GM19397 (cell line): Measurements from ENCODE around the gene PABPN1L.
"Not testable (repeated sequence)": the region's sequence is repeated elsewhere in the genome, so short reads cannot be mapped to it uniquely, and the experiment has no call there.

Experiments
- ATAC-seq: cut with Tn5 transposase; IDR thresholded peaks from one replicate; pipeline ENCODE4 v1.9.1; 2021; ENCODE audit warnings: mild to moderate bottlenecking, moderate library complexity; ENCODE audit not compliant: unreplicated experiment

The PABPN1L gene

DNA sequence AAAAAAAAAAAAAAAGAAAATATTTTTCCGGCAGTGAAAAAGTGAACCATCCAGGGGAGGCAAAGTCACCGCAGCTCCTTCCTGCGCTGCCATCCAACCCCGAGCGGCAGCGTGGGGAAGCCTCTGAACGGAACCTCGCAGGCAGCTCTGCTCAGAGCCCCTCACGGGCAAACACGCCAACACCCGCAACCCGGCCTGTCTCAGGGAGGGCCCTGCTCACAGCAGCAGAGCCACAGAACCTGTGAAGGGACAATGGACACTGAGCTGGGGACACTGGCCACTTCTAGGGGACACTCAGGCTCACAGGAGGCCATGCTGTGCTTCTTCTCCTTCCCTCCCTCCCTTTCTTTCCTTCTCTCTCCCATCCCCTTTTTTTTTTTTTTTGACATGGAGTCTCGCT, 33.4 kb downstream of the PABPN1L start:
- no peak for ATAC-seq

- no peak for ATAC-seq
These were observed 34.6 kb downstream of the PABPN1L start for GRCh38 chr16:88831838-88832237.

DNA sequence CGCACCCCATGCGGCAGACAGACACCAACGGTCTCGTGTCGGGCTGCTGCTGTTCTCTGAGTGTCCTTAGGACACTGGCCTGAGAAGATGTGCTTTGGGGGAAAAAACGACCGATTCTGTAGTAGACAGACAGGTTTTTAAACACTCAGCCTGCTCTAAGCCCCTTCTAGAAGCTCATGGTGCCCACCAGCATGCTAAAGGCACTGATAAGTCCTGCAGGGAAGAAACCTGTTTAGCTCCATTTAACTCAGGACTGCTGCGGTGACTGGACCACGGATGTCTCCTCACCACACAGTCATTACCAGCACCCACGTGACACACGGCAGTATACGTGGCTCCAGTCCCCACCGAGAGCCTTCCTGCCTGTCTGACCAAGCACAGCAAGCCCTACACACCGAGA, 35.7 kb downstream of the PABPN1L start:
- ATAC-seq, result no peak

- ATAC-seq, result no peak
These were observed 36.2 kb downstream of the PABPN1L start for GRCh38 chr16:88830258-88830657.

- no peak for ATAC-seq
These were observed 37.7 kb downstream of the PABPN1L start for GRCh38 chr16:88828711-88829110.

DNA sequence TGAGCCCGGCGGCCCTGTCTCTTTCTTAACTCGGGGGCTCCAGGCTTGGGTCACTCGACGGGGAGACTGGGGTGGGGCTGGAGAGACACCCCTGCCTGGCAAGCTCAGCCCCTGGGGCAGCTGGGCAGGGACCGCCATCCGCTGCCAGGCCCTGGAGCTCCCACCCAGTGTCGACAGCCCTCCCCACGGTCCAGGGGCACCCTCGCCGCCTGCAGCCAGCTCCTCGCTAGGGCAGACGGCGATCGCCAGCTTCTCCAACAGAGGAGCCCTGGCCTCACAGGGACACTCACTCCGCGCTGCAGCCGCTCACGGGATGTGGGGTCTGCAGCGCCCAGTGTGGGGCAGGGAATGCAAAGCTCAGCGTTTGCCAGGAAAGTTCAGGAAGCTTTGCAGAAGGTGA, 38.7 kb downstream of the PABPN1L start:
- no peak for ATAC-seq

DNA sequence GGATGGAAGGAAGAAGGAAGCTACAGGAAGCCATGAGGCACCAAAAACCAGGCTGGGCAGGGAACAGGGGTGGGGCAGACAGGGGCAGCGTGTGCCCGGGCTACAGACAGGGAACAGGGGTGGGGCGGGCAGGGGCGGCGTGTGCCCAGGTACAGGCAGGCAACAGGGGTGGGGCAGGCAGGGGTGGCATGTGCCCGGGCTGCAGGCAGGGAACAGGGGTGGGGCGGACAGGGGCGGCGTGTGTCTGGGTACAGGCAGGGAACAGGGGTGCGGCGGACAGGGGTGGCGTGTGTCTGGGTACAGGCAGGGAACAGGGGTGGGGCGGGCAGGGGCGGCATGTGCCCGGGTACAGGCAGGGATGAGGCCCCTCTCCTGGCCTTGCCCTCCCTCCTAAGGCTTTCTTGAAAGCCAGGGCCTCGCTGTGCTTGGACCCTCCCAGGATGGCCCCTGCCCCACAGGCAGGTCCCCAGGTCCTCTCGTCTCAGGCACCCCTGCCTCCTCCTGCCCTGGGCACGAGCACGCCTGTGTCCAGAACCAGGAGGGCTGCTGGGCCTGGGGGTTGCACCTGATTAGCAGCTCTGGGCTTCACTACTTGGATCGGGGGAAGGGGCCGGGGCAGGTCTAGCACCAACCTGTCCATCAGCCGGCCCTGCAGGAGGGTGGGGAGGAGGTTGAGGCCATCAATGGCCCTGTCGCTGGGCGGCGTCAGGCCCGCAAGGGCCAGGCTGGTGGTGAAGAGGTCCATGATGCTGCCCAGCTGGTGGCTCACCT, 40.2 kb downstream of the PABPN1L start:
- ATAC-seq, result no peak

- no peak for ATAC-seq
These were observed 41.3 kb downstream of the PABPN1L start for GRCh38 chr16:88825146-88825545.

GRCh38 chr16:88824256-88825077, 42.0 kb downstream of the PABPN1L start:
- no peak for ATAC-seq

GRCh38 chr16:88823646-88824045, 42.8 kb downstream of the PABPN1L start:
- ATAC-seq, result not testable (repeated sequence)

DNA sequence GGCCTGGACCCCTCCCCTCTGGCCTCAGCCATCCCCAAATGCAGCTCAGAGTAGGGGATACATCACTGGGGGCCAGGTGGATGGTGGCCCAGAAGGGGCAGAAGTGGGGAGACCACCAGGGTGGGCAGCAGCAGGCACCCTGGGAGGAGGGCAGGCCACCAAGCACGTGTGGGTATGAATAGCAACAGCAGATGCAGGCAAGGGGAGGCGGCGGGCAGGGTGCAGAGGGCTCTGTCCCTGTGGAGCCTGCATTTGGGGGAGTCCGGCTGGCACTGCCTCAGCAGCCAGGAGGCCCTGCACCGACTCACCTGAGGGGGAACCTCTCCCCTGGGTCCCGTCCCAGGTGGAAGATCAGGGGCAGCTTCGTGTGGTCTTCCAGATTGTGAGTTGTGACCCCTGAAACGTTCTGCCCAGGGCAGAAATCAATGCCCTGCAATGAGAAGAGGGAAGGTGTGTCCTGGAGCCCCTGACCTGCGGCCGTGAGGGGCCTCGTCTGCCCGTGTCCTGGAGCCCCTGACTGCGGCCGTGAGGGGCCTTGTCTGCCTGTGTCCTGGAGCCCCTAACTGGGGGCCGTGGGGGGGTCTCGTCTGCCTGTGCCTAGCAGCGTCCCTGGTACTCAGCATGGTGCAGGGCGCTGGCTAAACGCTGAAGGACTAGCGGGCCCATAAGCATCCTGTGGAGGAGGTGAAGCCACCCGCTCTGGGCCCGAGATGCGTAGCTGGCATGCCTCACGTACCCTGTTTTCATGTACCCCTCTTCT, 44.0 kb downstream of the PABPN1L start:
- ATAC-seq, result no peak

- no peak for ATAC-seq
These were observed 45.2 kb downstream of the PABPN1L start for GRCh38 chr16:88821168-88821850.

DNA sequence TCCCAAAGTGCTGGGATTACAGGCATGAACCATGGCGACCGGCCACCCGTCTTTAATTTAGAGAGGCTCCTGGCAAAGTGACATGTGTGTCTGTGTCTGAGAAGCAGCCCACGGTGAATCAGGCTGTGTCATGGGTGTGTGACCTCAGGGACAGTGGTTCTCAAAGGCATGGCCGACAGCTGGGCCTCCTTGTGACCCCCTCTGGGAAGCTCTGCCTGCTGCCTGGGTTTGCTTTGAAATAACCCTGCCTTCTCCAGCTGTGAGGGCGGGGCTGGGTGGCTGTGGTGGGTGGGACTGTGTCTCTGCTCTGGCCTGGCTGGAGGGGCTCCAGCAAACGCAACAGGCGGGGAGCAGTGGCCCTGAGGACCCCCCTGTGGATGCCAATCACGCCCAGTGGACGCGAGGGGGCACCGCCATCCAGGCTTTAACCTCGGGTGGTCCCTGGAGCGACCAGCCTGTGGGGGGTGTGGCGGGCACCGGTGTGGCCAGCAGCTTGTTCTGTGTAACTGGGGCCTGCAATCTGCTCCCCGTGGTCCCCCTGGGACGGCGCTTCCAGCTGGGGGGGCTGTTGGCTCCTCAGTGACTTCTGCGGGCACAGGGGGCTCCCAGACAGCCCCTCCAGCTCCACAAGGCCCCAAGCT, 46.0 kb downstream of the PABPN1L start:
- no peak for ATAC-seq

DNA sequence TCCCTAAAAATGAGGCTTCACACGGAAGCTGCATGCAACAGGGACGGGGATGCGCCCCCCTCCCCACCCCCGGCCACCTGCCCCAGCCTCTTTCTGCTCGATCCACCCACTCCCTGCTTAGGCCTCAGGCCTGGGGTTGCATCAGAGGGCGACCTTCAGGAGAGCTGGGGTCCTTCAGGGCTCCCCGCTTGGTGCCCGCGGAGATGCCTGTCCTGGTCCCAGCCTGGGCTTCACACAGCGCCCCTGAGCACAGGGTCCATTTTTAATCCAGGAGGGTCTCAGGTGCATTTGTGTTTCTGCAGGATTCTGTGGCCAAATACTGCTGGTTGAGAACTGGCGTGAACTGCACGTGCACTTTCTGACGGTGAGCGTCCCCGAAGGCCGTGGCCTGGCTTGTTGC, 47.3 kb downstream of the PABPN1L start:
- ATAC-seq, result no peak

DNA sequence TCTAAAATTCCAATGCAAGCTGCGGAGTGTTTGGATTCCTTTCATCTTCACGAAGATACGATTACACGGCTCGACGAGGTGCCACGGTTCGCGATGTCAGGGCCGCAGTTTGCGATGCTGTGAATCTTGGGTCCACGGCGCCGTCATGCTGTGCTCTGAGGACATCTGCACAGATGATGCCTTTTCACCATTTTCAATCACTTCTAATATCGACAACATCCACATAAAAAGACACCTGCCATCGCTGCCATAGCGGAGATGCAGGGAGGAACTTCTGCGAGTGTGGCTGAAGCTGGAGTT, 47.9 kb downstream of the PABPN1L start:
- no peak for ATAC-seq

DNA sequence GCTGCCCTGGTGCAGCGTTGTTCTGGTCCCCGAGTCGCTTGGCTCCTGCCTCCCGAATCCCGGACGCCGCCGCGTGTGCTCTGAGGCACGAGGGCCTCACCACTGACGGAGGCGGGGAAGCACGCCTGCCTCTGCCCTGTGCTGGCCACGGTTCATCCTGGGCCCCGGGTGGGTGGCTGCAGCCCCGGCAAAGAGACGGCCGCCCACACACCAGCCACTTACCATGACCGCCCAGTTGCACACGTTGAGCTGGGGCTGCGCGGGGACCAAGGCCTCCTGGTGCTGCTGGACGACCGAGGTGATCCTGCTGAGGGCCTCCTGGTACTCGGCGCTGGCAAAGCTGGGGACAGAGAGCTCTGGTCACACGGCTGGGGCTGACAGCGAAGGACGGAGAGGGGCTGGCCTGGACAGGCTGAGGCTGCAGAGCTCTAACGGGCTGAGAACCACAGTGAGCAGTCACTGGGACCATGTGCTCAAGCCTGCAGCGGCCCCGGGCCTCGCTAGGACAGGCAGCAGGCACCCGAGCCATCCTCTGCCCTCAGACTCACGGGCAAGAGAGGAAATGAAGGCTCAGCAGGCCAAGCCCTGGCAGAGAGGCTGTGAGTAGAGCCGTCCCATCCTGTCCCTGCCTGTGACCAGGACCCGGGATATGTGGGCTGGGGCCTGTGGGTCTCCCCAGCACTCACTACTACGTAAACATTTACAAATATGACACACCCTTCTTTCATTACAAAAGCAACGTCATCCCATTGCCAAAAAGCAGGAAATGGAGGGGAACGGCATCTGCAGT, 48.5 kb downstream of the PABPN1L start:
- no peak for ATAC-seq

DNA sequence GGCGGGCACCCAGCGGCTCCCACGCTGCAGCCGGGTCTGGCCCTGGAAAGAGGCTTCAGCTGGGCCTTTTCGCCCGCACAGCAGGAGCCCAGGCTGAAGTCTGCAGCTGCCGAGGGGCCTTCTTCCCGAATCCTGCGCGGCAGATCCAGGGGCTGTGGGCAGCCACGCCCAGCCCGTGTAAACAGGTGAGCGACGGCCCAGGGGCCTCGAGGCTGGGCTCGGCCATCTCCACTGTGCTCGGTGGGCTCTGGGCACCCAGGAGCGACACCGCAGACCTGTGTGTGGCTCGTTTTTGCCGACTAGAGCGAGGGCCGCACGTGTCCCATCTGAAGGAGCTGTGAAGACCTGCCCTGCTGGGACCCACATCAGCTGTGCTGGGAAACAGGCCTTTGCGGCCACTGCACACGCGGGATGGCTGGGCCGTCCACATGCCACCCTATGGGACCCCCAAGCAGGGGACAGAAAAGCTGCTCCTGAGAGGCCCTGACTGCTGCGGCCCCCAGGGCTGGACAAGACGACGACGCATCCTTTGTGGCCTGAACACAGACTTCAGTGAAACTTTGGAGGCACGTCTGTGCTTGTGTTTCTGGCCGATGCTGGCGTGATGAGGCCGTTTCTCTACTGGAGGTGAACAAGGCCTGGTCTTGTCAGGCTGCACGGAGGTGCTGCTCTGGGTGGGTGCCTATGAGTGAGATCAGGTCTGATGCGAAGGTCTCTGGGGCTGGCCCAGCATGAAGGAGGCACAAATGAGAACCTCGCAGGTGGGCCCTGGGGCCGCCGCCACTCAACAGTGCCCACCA, 49.5 kb downstream of the PABPN1L start:
- ATAC-seq, result no peak

DNA sequence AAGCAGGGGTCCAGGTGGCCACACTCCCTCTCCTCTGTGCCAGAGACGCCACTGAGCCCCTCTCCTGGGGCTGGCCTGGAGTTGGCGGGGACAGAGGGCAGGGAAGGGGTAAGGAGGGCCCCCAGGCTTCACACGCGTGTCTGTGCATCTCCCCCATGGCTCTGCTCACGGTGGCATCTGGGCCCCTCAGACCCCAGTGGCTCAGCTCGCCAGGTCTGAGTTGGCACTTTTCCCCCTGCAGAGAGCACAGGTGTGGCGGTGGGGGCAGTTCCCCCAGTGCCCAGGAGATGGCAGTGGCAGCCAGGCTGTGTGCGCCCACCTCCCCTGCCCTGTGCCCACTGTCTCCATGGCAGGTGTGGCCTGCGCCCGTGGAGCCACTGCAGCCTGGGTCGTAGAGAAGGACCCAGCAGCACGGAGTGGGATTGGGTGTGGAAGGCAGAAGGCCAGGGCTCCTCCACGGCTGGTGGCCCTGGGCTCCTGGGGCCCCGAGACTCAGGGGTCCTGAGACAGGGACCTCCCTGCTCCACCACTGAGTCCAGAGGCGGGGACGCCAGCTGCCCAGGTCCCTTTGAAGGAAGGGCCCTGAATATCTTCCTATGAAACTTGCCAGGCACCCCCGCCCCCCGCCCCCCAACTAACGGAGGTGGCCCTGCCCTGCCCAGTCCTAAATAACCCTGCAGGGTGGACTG, 50.4 kb downstream of the PABPN1L start:
- no peak for ATAC-seq
